ENCODE measurements around the gene PHF10.
A peak's percentile ranks its signal among the peaks of the same experiment; 100 is the strongest.
"Not testable (repeated sequence)": the region's sequence is repeated elsewhere in the genome, so short reads cannot be mapped to it uniquely, and the experiment has no call there.

PHF10 gene

GRCh38 chr6:169724494-169725124, at the start of gene PHF10:
PHF10 (minus strand) TSS chr6:169724500; CDS start chr6:169723931, 569 bp downstream.
- DNase-seq (ENCODE audit: low read depth, low spot score) = no peak
- peak within 1 kb of the TSS; percentile 71 for H3K4me3 ChIP-seq (ENCODE audit: low read depth, low read length)
- ChIA-PET CTCF (no interaction called here), POLR2A (no interaction called here)
- TF ChIP-seq CTCF (IDR thresholded peaks at IDR 0.05; ENCODE audit: insufficient read depth, low read length, missing control alignments) = no peak

- no peak for TF ChIP-seq CTCF (IDR thresholded peaks at IDR 0.05; ENCODE audit: insufficient read depth, low read length, missing control alignments)
- no peak for DNase-seq (ENCODE audit: low read depth, low spot score)
- ChIA-PET CTCF (interaction anchor here (0.9 to 4.1 kb wide), 4 partner anchors 11 to 750 kb away, joined by 3 to 22 read pairs (median 4); no protein-coding TSS in a partner anchor), POLR2A (no interaction called here)
- H3K4me3 ChIP-seq (ENCODE audit: low read depth, low read length) = no peak overlapping the region
These were observed 42.8 kb upstream of the PHF10 start for GRCh38 chr6:169766921-169767736.

GRCh38 chr6:169766232-169766631, 41.9 kb upstream of the PHF10 start:
- POLR2A ChIA-PET = no interaction called here
- CTCF ChIA-PET = interaction anchor here (0.9 to 1.1 kb wide), 2 partner anchors 10 to 22 kb away, joined by 3 read pairs; no protein-coding TSS in a partner anchor
- no peak for TF ChIP-seq CTCF (IDR thresholded peaks at IDR 0.05; ENCODE audit: insufficient read depth, low read length, missing control alignments)
- no peak for DNase-seq (ENCODE audit: low read depth, low spot score)
- H3K4me3 ChIP-seq (ENCODE audit: low read depth, low read length) = no peak overlapping the region

- POLR2A ChIA-PET; DNase-seq (ENCODE audit: low read depth, low spot score); H3K4me3 ChIP-seq (ENCODE audit: low read depth, low read length): not testable (repeated sequence)
- CTCF ChIA-PET = interaction anchor here (1.1 kb wide), 1 partner anchor 9 kb away, joined by 3 read pairs; no protein-coding TSS in a partner anchor
These were observed 41.5 kb upstream of the PHF10 start for GRCh38 chr6:169765789-169766188.

GRCh38 chr6:169763881-169764280, 39.6 kb upstream of the PHF10 start:
- H3K4me3 ChIP-seq (ENCODE audit: low read depth, low read length) = no peak overlapping the region
- no peak for DNase-seq (ENCODE audit: low read depth, low spot score)
- TF ChIP-seq CTCF (IDR thresholded peaks at IDR 0.05; ENCODE audit: insufficient read depth, low read length, missing control alignments) = no peak
- POLR2A ChIA-PET = no interaction called here
- CTCF ChIA-PET = interaction anchor here (0.9 to 1.5 kb wide), 3 partner anchors 11 to 67 kb away, joined by 3 to 5 read pairs (median 3); no protein-coding TSS in a partner anchor

- no peak for DNase-seq (ENCODE audit: low read depth, low spot score)
- CTCF ChIA-PET = interaction anchor here (1.5 kb wide), 1 partner anchor 68 kb away, joined by 3 read pairs; no protein-coding TSS in a partner anchor
- POLR2A ChIA-PET = no interaction called here
- H3K4me3 ChIP-seq (ENCODE audit: low read depth, low read length) = no peak overlapping the region
- no peak for TF ChIP-seq CTCF (IDR thresholded peaks at IDR 0.05; ENCODE audit: insufficient read depth, low read length, missing control alignments)
These were observed 39.0 kb upstream of the PHF10 start for GRCh38 chr6:169763308-169763707.

Data from AG04449 (cell line).